Measurements from ENCODE around the gene CMC4. TPM values are rescaled to one million over a fixed set of nuclear protein-coding genes. Genes with fewer than 3 reads are reported as not detected.

The CMC4 gene
- total and polyA plus RNA-seq, 9 of the 15 experiments (the other 6 are each of a cell fraction or from before 2014, with no cell fraction given): 3.5 to 16.9 (median 8.2) TPM

- H3K9me3 ChIP-seq (replicated peaks; ENCODE audit: control insufficient read depth, insufficient read depth, low read depth, low read length): no peaks in the 10 kb centered on the region
- in situ Hi-C loops (cut with MboI): loop anchor here (5.0 kb wide), 1 partner anchor 74 kb away; no protein-coding TSS in a partner anchor
- no peaks in the 10 kb centered on the region for H4K20me1 ChIP-seq (replicated peaks; ENCODE audit: control insufficient read depth, insufficient read depth, low read length)
- ATAC-seq: no peak
- peaks cover 0 to 9% of the 10 kb centered on the region in 2 experiments; a peak in 3 of 5 replicates for H3K4me1 ChIP-seq (replicated peaks in 1 of 2; ENCODE audit: control insufficient read depth in 2 of 2, insufficient read depth in 2 of 2, low read length in 2 of 2)
- intact Hi-C loops (cut with micrococcal nuclease): no loop called here
- no peak overlapping the region for H3K27ac ChIP-seq (ENCODE audit: extremely low read depth, low read depth, low read length)
- WGBS (ENCODE audit: insufficient coverage, low coverage, missing lambda C conversion rate): 71% methylated on average over 1 of the region's 1 CpG
- no peak for FAIRE-seq
- BruUV-seq (replicated peaks): no TSS peak
- no peaks in the 10 kb centered on the region for H3K9me1 ChIP-seq (ENCODE audit: control insufficient read depth, insufficient read depth, low read length)
- H3K79me2 ChIP-seq (ENCODE audit: control insufficient read depth, insufficient read depth, low read length): no peaks in the 10 kb centered on the region
- no peak overlapping the region for H3K4me2 ChIP-seq (ENCODE audit: insufficient read depth, low read length)
- H3K4me3 ChIP-seq: no peak overlapping the region
- H3K9ac ChIP-seq (ENCODE audit: insufficient read depth in 1 of 2, low read depth in 2 of 2, low read length in 2 of 2): no peak overlapping the region
- no peak overlapping the region for H2AFZ ChIP-seq (ENCODE audit: low read depth, low read length)
- ChIA-PET CTCF (ENCODE audit: low intra/inter-chr PET ratio) (interaction anchor here (0.9 to 3.0 kb wide), 3 partner anchors 69 to 139 kb away, joined by 3 to 21 read pairs (median 15); no protein-coding TSS in a partner anchor), POLR2A (interaction anchor here (1.1 kb wide), 1 partner anchor 72 kb away, joined by 4 read pairs; no protein-coding TSS in a partner anchor)
- no peak for DNase-seq (ENCODE audit: extremely low read depth in 1 of 4, low spot score in 3 of 4)
- peaks cover 60% of the 10 kb centered on the region; the same call in 2 of the 3 replicates for H3K36me3 ChIP-seq (ENCODE audit: control insufficient read depth, insufficient read depth, low read length)
- H3K27me3 ChIP-seq (ENCODE audit: control insufficient read depth in 2 of 2, insufficient read depth in 2 of 2, low read length in 2 of 2): no peaks in the 10 kb centered on the region
- TF ChIP-seq, protein P1, sequence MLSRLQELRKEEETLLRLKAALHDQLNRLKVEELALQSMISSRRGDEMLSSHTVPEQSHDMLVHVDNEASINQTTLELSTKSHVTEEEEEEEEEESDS (CRISPR knock-in tag; IDR thresholded peaks at IDR 0.05): no peak
- peak in 1 of 2 experiments; percentile 79; a peak in 1 of 4 replicates for TF ChIP-seq SRF (CRISPR knock-in tag; IDR thresholded peaks at IDR 0.05)
Measured at GRCh38 chrX:155056471-155056870, 14.5 kb downstream of the CMC4 start.

GRCh38 chrX:155055494-155055893, 15.4 kb downstream of the CMC4 start:
- no peak overlapping the region for H3K9ac ChIP-seq (ENCODE audit: insufficient read depth in 1 of 2, low read depth in 2 of 2, low read length in 2 of 2)
- POLR2A ChIA-PET: no interaction called here
- no peak for DNase-seq (ENCODE audit: extremely low read depth in 1 of 4, low spot score in 3 of 4)
- no peaks in the 10 kb centered on the region for H3K27me3 ChIP-seq (ENCODE audit: control insufficient read depth in 2 of 2, insufficient read depth in 2 of 2, low read length in 2 of 2)
- peaks cover 57% of the 10 kb centered on the region; the same call in 2 of the 3 replicates for H3K36me3 ChIP-seq (ENCODE audit: control insufficient read depth, insufficient read depth, low read length)
- no peak for TF ChIP-seq NFE2 (IDR thresholded peaks at IDR 0.05; ENCODE audit: low read depth)
- TF ChIP-seq, protein P2, sequence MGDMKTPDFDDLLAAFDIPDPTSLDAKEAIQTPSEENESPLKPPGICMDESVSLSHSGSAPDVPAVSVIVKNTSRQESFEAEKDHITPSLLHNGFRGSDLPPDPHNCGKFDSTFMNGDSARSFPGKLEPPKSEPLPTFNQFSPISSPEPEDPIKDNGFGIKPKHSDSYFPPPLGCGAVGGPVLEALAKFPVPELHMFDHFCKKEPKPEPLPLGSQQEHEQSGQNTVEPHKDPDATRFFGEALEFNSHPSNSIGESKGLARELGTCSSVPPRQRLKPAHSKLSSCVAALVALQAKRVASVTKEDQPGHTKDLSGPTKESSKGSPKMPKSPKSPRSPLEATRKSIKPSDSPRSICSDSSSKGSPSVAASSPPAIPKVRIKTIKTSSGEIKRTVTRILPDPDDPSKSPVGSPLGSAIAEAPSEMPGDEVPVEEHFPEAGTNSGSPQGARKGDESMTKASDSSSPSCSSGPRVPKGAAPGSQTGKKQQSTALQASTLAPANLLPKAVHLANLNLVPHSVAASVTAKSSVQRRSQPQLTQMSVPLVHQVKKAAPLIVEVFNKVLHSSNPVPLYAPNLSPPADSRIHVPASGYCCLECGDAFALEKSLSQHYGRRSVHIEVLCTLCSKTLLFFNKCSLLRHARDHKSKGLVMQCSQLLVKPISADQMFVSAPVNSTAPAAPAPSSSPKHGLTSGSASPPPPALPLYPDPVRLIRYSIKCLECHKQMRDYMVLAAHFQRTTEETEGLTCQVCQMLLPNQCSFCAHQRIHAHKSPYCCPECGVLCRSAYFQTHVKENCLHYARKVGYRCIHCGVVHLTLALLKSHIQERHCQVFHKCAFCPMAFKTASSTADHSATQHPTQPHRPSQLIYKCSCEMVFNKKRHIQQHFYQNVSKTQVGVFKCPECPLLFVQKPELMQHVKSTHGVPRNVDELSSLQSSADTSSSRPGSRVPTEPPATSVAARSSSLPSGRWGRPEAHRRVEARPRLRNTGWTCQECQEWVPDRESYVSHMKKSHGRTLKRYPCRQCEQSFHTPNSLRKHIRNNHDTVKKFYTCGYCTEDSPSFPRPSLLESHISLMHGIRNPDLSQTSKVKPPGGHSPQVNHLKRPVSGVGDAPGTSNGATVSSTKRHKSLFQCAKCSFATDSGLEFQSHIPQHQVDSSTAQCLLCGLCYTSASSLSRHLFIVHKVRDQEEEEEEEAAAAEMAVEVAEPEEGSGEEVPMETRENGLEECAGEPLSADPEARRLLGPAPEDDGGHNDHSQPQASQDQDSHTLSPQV (IDR thresholded peaks at IDR 0.05): no peak
- no peaks in the 10 kb centered on the region for H3K79me2 ChIP-seq (ENCODE audit: control insufficient read depth, insufficient read depth, low read length)
- CTCF ChIA-PET (ENCODE audit: low intra/inter-chr PET ratio): interaction anchor here (3.0 kb wide), 1 partner anchor 68 kb away, joined by 21 read pairs; no protein-coding TSS in a partner anchor
- H2AFZ ChIP-seq (ENCODE audit: low read depth, low read length): no peak overlapping the region
- no peaks in the 10 kb centered on the region for H4K20me1 ChIP-seq (replicated peaks; ENCODE audit: control insufficient read depth, insufficient read depth, low read length)
- in situ Hi-C loops (cut with MboI): loop anchor here (5.0 kb wide), 1 partner anchor 73 kb away; no protein-coding TSS in a partner anchor
- BruUV-seq (replicated peaks): no TSS peak
- H3K27ac ChIP-seq (ENCODE audit: extremely low read depth, low read depth, low read length): no peak overlapping the region
- H3K9me1 ChIP-seq (ENCODE audit: control insufficient read depth, insufficient read depth, low read length): no peaks in the 10 kb centered on the region
- no peaks in the 10 kb centered on the region for H3K9me3 ChIP-seq (replicated peaks; ENCODE audit: control insufficient read depth, insufficient read depth, low read depth, low read length)
- intact Hi-C loops (cut with micrococcal nuclease): no loop called here
- no peak for FAIRE-seq
- no peak for ATAC-seq
- H3K4me1 ChIP-seq (replicated peaks in 1 of 2; ENCODE audit: control insufficient read depth in 2 of 2, insufficient read depth in 2 of 2, low read length in 2 of 2): peaks cover 0 to 9% of the 10 kb centered on the region in 2 experiments; a peak in 3 of 5 replicates
- no peak overlapping the region for H3K4me2 ChIP-seq (ENCODE audit: insufficient read depth, low read length)
- 94% methylated on average over 3 of the region's 3 CpGs for WGBS (ENCODE audit: insufficient coverage, low coverage, missing lambda C conversion rate)
- no peak overlapping the region for H3K4me3 ChIP-seq
